Omental fat pad (tissue), 4 donors: Measurements from ENCODE around the gene VTN. TPM values are rescaled to one million over a fixed set of nuclear protein-coding genes. Genes with fewer than 3 reads are reported as not detected.
A peak's percentile ranks its signal among the peaks of the same experiment; 100 is the strongest.

Source experiments
- ATAC-seq: fragments of 150-250 bp; one replicate; pipeline ENCODE4 v1.9.1; 2016; ENCODE audit warnings: mild to moderate bottlenecking, moderate library complexity; ENCODE audit not compliant: low FRiP score
- DNase-seq: peaks from one replicate; pipeline ENCODE4 v3.0.0-alpha.2; 2019; ENCODE audit warnings: low spot score
- CTCF ChIP-seq, 3 donors: fragments of 450-650 bp; IDR thresholded peaks; one replicate each; pipeline ENCODE4 v1.5.1; 2016 to 2017; ENCODE audit warnings: antibody characterized with exemption in 3 of 3, mild to moderate bottlenecking in 3 of 3, moderate library complexity in 2 of 3
- total RNA-seq, 4 donors: library from RNA; depleted of rRNA; stranded (reverse); fragments of >200 nt; gene quantifications; one replicate each; pipeline ENCODE4 v1.1.0, GENCODE V29; 2016

VTN gene
- total RNA-seq, 4 donors from 2014 or later, result 3.2 to 82.4 (median 14.7) TPM

- no peak for TF ChIP-seq CTCF (IDR thresholded peaks at IDR 0.05)
- ATAC-seq, result no peak
- DNase-seq, result no peak
Measured at GRCh38 chr17:28381141-28381825, 11.2 kb upstream of the VTN start.

- ATAC-seq (no peak), DNase-seq (no peak)
- no peak for TF ChIP-seq CTCF (IDR thresholded peaks at IDR 0.05)
Measured at GRCh38 chr17:28379814-28380801, 10.0 kb upstream of the VTN start.

- DNase-seq (no peak), ATAC-seq (no peak)
- TF ChIP-seq CTCF (IDR thresholded peaks at IDR 0.05), result no peak
Measured at GRCh38 chr17:28372945-28373274, 2.8 kb upstream of the VTN start.

- TF ChIP-seq CTCF (IDR thresholded peaks at IDR 0.05), result no peak
- no peak for ATAC-seq
- DNase-seq, result no peak
Measured at GRCh38 chr17:28372203-28372944, 2.3 kb upstream of the VTN start.

GRCh38 chr17:28371245-28372202 is 1.4 kb upstream of the VTN start, which contains the start of gene SARM1:
SARM1 (plus strand) TSS chr17:28371694; CDS start chr17:28372033, 339 bp downstream.
- DNase-seq, result peak; percentile 61
- peak; percentile 82 for ATAC-seq
- no peak for TF ChIP-seq CTCF (IDR thresholded peaks at IDR 0.05)

GRCh38 chr17:28370744-28371103 is 617 bp upstream of the VTN start:
- no peak for ATAC-seq
- no peak for TF ChIP-seq CTCF (IDR thresholded peaks at IDR 0.05)
- DNase-seq, result no peak
